Activated T-helper 1 cell treated with anti-CD3 and anti-CD28 coated beads, Interleukin-12 subunit alpha, Interleukin-12 subunit beta, Interleukin-2, Interleukin-4 antibody, amounts not matched to agents 30 ng/mL and 10 ng/mL and 1 ng/mL, durations not matched to agents 14 hours and 24 hours and 36 hours (primary cell): ENCODE results near the gene UGDH. TPM values are rescaled to one million over a fixed set of nuclear protein-coding genes. Genes with fewer than 3 reads are reported as not detected.
A peak's percentile ranks its signal among the peaks of the same experiment; 100 is the strongest.
"Not testable (repeated sequence)": the region's sequence is repeated elsewhere in the genome, so short reads cannot be mapped to it uniquely, and the experiment has no call there.

Experiments
- DNase-seq: peaks from one replicate; pipeline ENCODE4 v3.0.0; 2021; ENCODE audit warnings: low spot score
- H3K27ac Mint-ChIP-seq: one replicate; pipeline ENCODE4 v1.8.0; 2021; ENCODE audit warnings: mild to moderate bottlenecking, mixed read lengths
- H3K27me3 Mint-ChIP-seq: one replicate; pipeline ENCODE4 v1.8.0; 2022; ENCODE audit warnings: mild to moderate bottlenecking, moderate library complexity, mixed read lengths; ENCODE audit not compliant: insufficient read depth
- H3K36me3 Mint-ChIP-seq: one replicate; pipeline ENCODE4 v1.8.0; 2021; ENCODE audit warnings: low read depth, mixed read lengths
- H3K4me1 Mint-ChIP-seq: one replicate; pipeline ENCODE4 v1.8.0; 2021; ENCODE audit warnings: low read depth, mixed read lengths
- H3K4me3 Mint-ChIP-seq: one replicate; pipeline ENCODE4 v1.8.0; 2021; ENCODE audit warnings: mild to moderate bottlenecking, moderate library complexity, mixed read lengths
- H3K9me3 Mint-ChIP-seq: one replicate; pipeline ENCODE4 v1.8.0; 2021; ENCODE audit warnings: mixed read lengths
- intact Hi-C: fragments of 100-400 bp; cut with micrococcal nuclease; formaldehyde crosslinking; loops from one replicate; pipeline ENCODE4 v1.15.1; 2024
- total RNA-seq: library from RNA; stranded (reverse); gene quantifications from 2 replicates; pipeline ENCODE4 v1.2.3, GENCODE V29; 2022

Gene UGDH
- total RNA-seq, 1 donor from 2014 or later = 26.0 TPM

DNA sequence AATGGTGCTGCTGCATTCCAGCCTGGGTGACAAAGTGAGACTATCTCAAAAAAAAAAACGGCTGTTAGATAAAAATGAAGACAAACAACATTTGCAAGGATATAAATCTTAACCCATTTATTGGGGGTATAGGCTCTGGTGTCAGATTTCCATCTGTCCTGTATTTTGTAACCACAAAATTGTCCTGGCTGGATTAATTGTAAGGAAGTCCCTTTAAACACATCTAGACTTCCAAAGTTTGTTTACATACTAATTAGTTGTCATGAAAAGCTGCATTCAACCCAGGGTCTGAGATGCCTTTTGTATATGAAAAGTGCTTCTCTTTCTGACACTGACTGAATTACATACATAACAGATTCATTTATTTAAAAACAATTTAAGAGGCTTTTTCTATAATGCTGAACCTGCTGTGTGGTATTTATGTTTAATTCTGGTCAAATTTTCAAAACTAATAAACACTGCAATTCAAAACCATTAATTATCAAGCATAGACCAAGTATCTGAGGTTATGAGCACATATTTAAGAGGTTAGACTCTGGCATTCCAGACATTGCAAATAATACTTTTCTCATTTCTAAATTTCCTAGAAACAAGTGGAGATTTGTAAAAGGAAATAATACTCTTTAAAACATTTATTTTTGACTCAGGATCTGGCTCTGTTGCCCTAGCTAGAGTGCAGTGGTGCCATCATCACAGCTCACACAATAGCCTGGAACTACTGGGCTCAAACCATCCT lies 17.5 kb upstream of the UGDH start:
- Mint-ChIP-seq H3K27me3 (peaks cover 3% of the 10 kb centered on the region), H3K4me3 (no peak overlapping the region), H3K36me3 (no peaks in the 10 kb centered on the region), H3K27ac (no peak overlapping the region), H3K9me3 (no peaks in the 10 kb centered on the region), H3K4me1 (no peaks in the 10 kb centered on the region)
- DNase-seq = no peak
- intact Hi-C loops = no loop called here

DNA sequence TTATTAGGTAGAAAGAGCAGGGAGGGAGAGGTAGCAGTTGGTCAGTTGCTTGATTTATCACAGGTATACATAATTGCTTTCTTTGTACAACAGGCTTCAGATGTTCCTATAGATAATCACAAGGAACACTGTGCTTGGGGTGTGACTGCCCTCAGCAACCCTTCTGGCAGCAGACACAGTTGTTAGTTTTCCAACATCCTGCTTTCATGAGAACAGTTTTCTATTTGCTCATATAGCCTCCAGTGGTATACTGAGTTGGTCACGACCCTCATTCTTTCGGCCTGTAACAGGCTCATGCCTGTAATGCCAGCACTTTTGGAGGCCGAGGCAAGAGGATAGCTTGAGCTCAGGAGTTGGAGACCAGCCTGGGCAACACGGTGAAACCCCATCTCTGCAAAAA lies 16.8 kb upstream of the UGDH start:
- H3K9me3 Mint-ChIP-seq, H3K27ac Mint-ChIP-seq, H3K27me3 Mint-ChIP-seq, intact Hi-C loops, H3K36me3 Mint-ChIP-seq, H3K4me3 Mint-ChIP-seq, DNase-seq, H3K4me1 Mint-ChIP-seq: not testable (repeated sequence)

DNA sequence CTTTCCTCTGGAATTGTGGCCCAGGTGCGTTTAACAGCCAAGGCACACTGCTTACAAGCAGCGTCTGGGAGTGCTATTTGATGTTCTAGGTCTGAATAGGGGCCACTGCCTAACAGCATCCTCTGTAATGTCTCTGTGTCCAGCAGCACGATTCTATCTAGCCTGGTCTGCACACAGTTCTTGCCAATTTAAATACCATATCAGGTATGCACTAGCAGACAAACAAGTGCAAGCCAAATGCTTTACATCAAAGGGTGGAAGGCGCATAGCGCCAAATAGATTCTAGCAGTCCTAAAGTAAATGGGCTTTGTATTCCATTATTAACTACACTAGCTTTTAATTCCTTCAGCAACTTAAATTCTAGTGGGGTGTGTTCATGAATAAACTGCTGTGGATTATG lies 15.8 kb upstream of the UGDH start:
- peaks cover under 1% of the 10 kb centered on the region for H3K27me3 Mint-ChIP-seq
- H3K9me3 Mint-ChIP-seq = no peaks in the 10 kb centered on the region
- no peaks in the 10 kb centered on the region for H3K4me1 Mint-ChIP-seq
- H3K27ac Mint-ChIP-seq = no peak overlapping the region
- no peak for DNase-seq
- H3K4me3 Mint-ChIP-seq = no peak overlapping the region
- no peaks in the 10 kb centered on the region for H3K36me3 Mint-ChIP-seq
- intact Hi-C loops = no loop called here

DNA sequence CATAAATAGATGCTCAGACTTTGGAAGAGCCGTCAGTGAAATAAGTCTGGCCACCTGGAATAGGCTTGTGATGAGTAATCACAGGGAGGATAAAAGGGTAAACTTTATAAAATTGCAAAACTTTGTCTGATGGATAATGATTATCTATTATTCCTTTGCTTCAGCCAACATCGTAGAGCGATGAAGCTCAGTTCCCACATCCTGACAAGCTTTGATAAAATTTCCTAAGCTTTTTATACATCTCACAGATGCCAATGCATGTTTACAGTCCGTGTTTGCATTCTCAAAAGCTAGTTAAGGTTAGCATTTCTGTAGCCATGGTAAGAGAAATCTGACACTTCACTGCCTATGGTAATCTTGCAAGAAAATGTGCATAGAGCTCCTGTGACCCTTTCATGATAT lies 15.4 kb upstream of the UGDH start:
- Mint-ChIP-seq H3K36me3 (no peaks in the 10 kb centered on the region), H3K9me3 (no peaks in the 10 kb centered on the region), H3K4me3 (no peak overlapping the region), H3K4me1 (no peaks in the 10 kb centered on the region), H3K27me3 (no peaks in the 10 kb centered on the region), H3K27ac (no peak overlapping the region)
- no peak for DNase-seq
- intact Hi-C loops = no loop called here

DNA sequence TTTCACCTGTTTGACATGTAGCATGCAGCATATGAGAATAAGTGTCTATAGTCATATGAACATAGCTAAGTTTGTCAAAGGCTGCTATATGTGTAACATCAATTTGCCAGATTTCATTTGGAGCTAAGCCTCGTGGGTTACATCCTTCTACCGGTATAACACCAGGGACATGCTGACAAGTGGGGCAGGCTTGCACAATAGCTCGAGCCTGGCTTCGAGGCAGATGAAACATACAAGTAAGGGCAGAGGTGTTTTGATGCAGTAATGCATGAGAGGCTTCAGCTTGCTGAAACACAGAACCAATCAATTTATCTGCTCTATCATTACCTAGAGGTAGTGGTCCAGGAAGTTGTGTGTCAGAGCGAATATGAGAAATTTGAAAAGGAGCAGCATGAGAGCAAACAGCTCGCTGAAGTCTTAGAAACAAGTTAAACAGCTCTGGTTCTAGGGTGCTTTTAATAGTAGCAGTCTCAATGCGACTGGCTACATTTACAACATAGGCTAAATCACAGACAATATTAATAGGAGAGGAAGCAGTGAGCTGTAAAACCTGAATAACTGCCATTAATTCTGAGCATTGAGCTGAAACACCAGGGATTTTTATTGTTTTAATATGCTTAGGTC lies 14.9 kb upstream of the UGDH start:
- H3K27ac Mint-ChIP-seq = no peak overlapping the region
- no peaks in the 10 kb centered on the region for H3K36me3 Mint-ChIP-seq
- intact Hi-C loops = no loop called here
- no peak for DNase-seq
- no peaks in the 10 kb centered on the region for H3K4me1 Mint-ChIP-seq
- no peak overlapping the region for H3K4me3 Mint-ChIP-seq
- H3K9me3 Mint-ChIP-seq = no peaks in the 10 kb centered on the region
- H3K27me3 Mint-ChIP-seq = no peaks in the 10 kb centered on the region

DNA sequence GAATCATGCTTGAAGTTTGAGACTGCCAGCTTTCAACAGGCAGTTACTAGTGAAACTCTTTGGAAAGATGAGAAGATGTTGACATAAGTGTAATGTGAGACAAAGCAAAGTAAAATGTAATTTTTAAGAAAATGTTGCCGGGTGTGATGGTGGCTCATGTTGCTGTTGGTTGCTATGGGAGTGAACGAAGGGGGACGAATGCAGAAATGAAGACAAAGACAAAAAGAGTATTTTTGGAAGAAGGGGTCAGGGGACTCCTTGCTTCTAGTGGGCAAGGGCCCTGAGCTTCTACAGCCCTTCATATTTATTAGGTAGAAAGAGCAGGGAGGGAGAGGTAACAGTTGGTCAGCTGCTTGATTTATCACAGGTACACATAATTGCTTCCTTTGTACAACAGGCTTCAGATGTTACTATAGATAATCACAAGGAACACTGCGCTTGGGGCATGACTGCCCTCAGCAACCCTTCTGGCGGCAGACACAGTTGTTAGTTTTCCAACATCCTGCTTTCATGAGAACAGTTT lies 11.9 kb upstream of the UGDH start:
- Mint-ChIP-seq H3K36me3 (peaks cover 4% of the 10 kb centered on the region), H3K27ac (no peak overlapping the region), H3K27me3 (no peaks in the 10 kb centered on the region), H3K4me3 (no peak overlapping the region), H3K4me1 (no peaks in the 10 kb centered on the region), H3K9me3 (peaks cover 5% of the 10 kb centered on the region)
- no peak for DNase-seq
- intact Hi-C loops = no loop called here

DNA sequence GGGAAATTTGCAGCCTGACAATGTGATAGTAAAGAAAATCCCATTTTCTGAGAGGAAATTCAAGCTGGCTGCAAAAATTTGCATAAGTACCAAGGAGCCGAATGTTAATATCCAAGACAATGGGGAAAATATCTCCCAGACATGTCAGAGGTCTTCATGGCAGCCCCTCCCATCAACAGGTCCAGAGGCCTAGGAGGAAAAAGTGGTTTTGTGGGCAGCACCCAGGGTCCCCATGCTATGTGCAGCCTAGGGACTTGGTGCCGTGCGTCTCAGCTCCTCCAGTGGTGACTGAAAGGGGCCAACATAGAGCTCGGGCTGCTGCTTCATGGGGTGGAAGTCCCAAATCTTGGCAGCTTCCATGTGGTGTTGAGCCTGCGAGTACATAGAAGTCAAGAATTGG lies 6.3 kb upstream of the UGDH start:
- Mint-ChIP-seq H3K36me3 (peaks cover 21% of the 10 kb centered on the region), H3K27ac (no peak overlapping the region), H3K4me3 (no peak overlapping the region), H3K27me3 (no peaks in the 10 kb centered on the region), H3K9me3 (peaks cover 34% of the 10 kb centered on the region), H3K4me1 (peaks cover under 1% of the 10 kb centered on the region)
- no peak for DNase-seq
- intact Hi-C loops = no loop called here

DNA sequence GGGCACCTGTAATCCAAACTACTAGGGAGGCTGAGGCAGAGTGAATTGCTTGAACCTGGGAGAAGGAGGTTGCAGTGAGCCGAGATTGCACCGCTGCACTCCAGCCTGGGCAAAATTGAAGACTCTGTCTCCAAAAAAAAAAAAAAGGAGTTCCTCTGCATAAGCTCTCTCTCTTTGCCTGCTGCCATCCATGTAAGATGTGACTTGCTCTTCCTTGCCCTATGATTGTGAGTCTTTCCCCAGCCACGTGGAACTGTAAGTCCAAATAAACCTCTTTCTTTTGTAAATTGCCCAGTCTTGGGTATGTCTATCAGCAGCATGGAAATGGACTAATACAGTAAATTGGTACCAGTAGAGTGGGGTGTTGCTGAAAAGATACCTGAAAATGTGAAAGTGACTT lies 5.0 kb upstream of the UGDH start:
- H3K36me3 Mint-ChIP-seq = peaks cover 21% of the 10 kb centered on the region
- peaks cover 34% of the 10 kb centered on the region for H3K9me3 Mint-ChIP-seq
- H3K27ac Mint-ChIP-seq = not testable (repeated sequence)

DNA sequence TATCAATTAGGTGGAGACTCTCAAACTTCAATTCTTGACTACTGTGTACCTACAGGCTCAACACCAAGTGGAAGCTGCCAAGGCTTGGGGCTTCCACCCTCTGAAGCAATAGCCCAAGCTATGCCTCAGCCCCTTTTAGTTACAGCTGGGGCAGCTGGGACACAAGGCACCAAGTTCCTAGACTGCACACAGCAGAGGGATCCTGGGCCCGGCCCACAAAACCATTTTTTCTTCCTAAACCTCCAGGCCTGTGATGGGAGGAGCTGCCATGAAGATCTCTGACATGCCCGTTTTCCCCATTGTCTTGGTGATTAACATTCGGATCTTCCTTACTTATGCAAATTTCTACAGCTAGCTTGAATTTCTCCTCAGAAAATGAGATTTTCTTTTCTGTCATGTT lies 3.4 kb upstream of the UGDH start:
- peaks cover 34% of the 10 kb centered on the region for H3K9me3 Mint-ChIP-seq
- no peak overlapping the region for H3K27ac Mint-ChIP-seq
- intact Hi-C loops = no loop called here

More for the DNA sequence above, 5.0 kb upstream of the UGDH start:
- H3K4me1 Mint-ChIP-seq, H3K27me3 Mint-ChIP-seq, DNase-seq, intact Hi-C loops, H3K4me3 Mint-ChIP-seq: not testable (repeated sequence)

DNA sequence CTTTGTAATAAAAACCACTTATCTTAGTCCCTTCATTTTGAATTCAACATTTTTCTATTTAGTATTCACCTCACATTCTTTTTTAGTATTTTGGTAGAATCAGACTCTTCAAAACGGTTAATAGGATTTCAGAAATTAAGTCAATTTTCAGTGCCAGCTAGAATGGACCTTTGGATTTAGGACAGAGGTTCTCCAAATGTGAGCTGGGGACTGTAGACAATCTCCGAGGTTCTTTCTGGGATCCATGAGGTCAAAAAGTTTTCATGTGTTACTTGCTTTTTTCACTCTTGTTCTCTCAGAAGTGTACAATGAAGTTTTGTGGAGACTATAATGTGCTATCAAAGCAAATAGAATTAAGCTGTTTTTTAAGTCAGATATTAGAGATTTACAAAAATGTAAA lies 2.3 kb upstream of the UGDH start:
- Mint-ChIP-seq H3K9me3 (peaks cover 33% of the 10 kb centered on the region), H3K4me1 (peaks cover 19% of the 10 kb centered on the region), H3K27ac (no peak overlapping the region), H3K36me3 (peaks cover 20% of the 10 kb centered on the region), H3K27me3 (no peaks in the 10 kb centered on the region), H3K4me3 (peak overlapping the region; percentile 47)
- DNase-seq = no peak
- intact Hi-C loops = loop anchor here (5.0 to 10.0 kb wide), 4 partner anchors 93 to 1842 kb away; partner anchors contain the start of genes RELL1 and RFC1

More for the DNA sequence above, 3.4 kb upstream of the UGDH start:
- Mint-ChIP-seq H3K4me3 (no peak overlapping the region), H3K4me1 (peaks cover 18% of the 10 kb centered on the region), H3K36me3 (peaks cover 21% of the 10 kb centered on the region), H3K27me3 (no peaks in the 10 kb centered on the region)
- DNase-seq = no peak

DNA sequence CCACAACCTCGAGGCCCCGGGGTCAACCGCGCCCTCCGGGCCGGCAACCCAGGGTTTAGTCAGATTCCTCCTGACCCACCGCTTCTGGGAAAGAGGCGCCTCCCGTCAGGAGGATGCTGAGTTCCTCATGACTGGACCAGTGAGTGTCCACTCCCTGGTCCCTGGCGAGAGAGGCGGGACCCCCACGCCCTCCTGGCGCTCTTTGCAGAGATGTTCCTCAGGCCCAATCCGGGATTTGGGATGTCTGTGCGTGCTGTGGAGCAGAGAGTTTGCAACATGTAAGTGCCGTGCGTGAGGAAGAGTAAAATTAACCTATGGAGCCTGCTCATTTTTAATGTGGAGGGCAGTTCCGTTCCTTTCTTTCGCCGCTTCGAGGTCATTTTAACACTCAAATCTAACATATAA lies 824 bp upstream of the UGDH start:
- intact Hi-C loops = loop anchor here (5.0 to 10.0 kb wide), 4 partner anchors 94 to 1841 kb away; partner anchors contain the start of genes RELL1 and RFC1
- peaks cover 29% of the 10 kb centered on the region for H3K9me3 Mint-ChIP-seq
- H3K4me3 Mint-ChIP-seq = peak overlapping the region; percentile 99
- DNase-seq = no peak
- H3K4me1 Mint-ChIP-seq = peaks cover 19% of the 10 kb centered on the region
- peak overlapping the region; percentile 92 for H3K27ac Mint-ChIP-seq
- no peaks in the 10 kb centered on the region for H3K27me3 Mint-ChIP-seq
- H3K36me3 Mint-ChIP-seq = peaks cover 16% of the 10 kb centered on the region

DNA sequence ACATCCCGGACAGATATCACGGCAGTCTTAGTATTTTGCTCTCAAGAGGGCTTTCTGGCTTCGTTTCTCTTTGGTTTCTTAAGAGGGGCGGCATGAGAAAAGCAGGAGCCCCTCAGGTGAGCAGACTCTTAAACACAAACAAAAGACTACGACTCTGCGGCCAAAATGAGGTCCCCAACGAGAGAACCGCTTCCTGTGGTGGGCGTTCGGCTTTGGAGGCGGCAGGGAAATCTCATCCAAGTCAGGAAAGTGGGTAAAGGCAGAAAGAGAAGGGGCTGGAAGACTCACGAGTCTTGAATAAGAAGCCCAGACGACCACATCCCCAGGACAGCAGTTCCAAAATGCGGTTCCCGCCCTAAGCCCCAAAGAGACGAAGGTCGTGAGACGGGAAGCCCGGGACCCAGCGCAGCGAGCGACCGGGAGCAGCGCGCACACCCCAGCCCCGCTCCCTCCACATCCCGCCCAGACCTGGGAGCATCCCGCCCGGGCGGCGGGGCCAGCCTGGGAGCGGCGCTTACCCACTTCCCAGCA lies 409 bp downstream of the UGDH start:
- H3K4me1 Mint-ChIP-seq = peaks cover 19% of the 10 kb centered on the region
- peaks cover 19% of the 10 kb centered on the region for H3K9me3 Mint-ChIP-seq
- intact Hi-C loops = loop anchor here (1.0 to 10.0 kb wide), 11 partner anchors 58 to 1840 kb away; partner anchors contain the start of genes LIAS, PDS5A, RELL1 and RFC1
- H3K36me3 Mint-ChIP-seq = peaks cover 10% of the 10 kb centered on the region
- peak overlapping the region; percentile 99 for H3K4me3 Mint-ChIP-seq
- no peaks in the 10 kb centered on the region for H3K27me3 Mint-ChIP-seq
- peak overlapping the region; percentile 87 for H3K27ac Mint-ChIP-seq
- DNase-seq = no peak
